BJ (cell line): Measurements from ENCODE around the gene BRF1. TPM values are rescaled to one million over a fixed set of nuclear protein-coding genes. Genes with fewer than 3 reads are reported as not detected.

Experiments used
- CTCF ChIA-PET: fragments of 350-600 bp; formaldehyde crosslinking; extraction: SDS; loops from one replicate; lab custom pipeline; 2021; ENCODE audit warnings: antibody characterized with exemption, inconsistent platforms; lab: Yijun Ruan, JAX
- POLR2A ChIA-PET: fragments of 300-600 bp; sonication (Branson Sonifier 250); formaldehyde crosslinking; extraction: SDS; loops from one replicate; lab custom pipeline; 2021; ENCODE audit warnings: antibody characterized with exemption; lab: Charles Lee
- DNase-seq: peaks from one replicate; pipeline ENCODE4 v3.0.0-alpha.2; 2011; ENCODE audit warnings: low read depth
- H3K27me3 ChIP-seq: 2 replicates; pipeline ENCODE4 v1.6.0; 2011; ENCODE audit warnings: low read length; ENCODE audit not compliant: control insufficient read depth, insufficient read depth
- H3K36me3 ChIP-seq: 2 replicates; pipeline ENCODE4 v1.5.1; 2011; ENCODE audit warnings: low read length; ENCODE audit not compliant: control insufficient read depth, insufficient read depth
- H3K4me3 ChIP-seq: 2 replicates; pipeline ENCODE4 v1.5.1; 2011; ENCODE audit warnings: low read depth, mild to moderate bottlenecking, control low read depth, low read length
- CTCF ChIP-seq: IDR thresholded peaks from 2 replicates; pipeline ENCODE4 v1.5.1; 2011; ENCODE audit warnings: low read depth, mild to moderate bottlenecking, control low read depth, inconsistent platforms, low read length, moderate library complexity; ENCODE audit not compliant: insufficient read depth
- polyA plus RNA-seq: library from polyadenylated mRNA; depleted of rRNA; stranded (reverse); fragments of >200 nt; gene quantifications from 2 replicates; pipeline ENCODE4 v1.2.3, GENCODE V29; 2011

Gene BRF1
- polyA plus RNA-seq, 1 experiment, result 8.2 TPM

GRCh38 chr14:105200074-105200473 lies 100.7 kb downstream of the BRF1 start:
- Histone ChIP-seq H3K36me3 (no peaks in the 10 kb centered on the region), H3K4me3 (no peak overlapping the region), H3K27me3 (peaks cover 4% of the 10 kb centered on the region)
- POLR2A ChIA-PET, result no interaction called here
- TF ChIP-seq CTCF, result no peak
- DNase-seq, result no peak
- CTCF ChIA-PET, result no interaction called here

GRCh38 chr14:105199093-105199492 lies 101.7 kb downstream of the BRF1 start:
- peaks cover 4% of the 10 kb centered on the region for H3K27me3 ChIP-seq
- POLR2A ChIA-PET, result no interaction called here
- H3K4me3 ChIP-seq, result no peak overlapping the region
- no peak for DNase-seq
- H3K36me3 ChIP-seq, result no peaks in the 10 kb centered on the region
- CTCF ChIA-PET, result no interaction called here
- TF ChIP-seq CTCF, result no peak

DNA sequence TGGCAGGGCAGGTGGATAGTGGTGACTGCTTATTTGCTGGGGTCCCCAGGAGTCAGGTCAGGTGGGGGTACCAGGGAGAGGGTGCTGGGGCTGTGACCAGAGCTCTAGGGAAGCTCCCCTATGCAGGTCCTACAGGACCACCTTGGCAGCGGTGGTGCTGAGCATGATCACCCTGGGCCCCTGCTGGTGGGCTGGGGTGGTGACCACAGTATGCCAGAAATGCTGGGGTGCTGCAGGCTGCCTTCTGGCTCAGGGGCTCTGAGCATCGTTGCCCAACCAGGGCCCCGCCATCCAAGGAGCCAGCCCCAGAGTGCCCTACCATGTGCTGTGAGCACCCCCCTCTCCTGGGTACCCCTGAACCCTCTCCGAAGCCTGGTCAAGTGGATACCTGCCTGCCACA lies 102.2 kb downstream of the BRF1 start:
- CTCF ChIA-PET, result no interaction called here
- Histone ChIP-seq H3K4me3 (no peak overlapping the region), H3K36me3 (no peaks in the 10 kb centered on the region), H3K27me3 (peaks cover 4% of the 10 kb centered on the region)
- DNase-seq, result no peak
- POLR2A ChIA-PET, result no interaction called here
- 0 out of 2 replicates have a peak, but pooled peaks have one; percentile 3 for TF ChIP-seq CTCF

GRCh38 chr14:105197211-105197641 lies 103.6 kb downstream of the BRF1 start:
- Histone ChIP-seq H3K36me3 (no peaks in the 10 kb centered on the region), H3K27me3 (peaks cover 4% of the 10 kb centered on the region), H3K4me3 (no peak overlapping the region)
- POLR2A ChIA-PET, result no interaction called here
- peak; percentile 40 for DNase-seq
- no peak for TF ChIP-seq CTCF
- CTCF ChIA-PET, result no interaction called here

DNA sequence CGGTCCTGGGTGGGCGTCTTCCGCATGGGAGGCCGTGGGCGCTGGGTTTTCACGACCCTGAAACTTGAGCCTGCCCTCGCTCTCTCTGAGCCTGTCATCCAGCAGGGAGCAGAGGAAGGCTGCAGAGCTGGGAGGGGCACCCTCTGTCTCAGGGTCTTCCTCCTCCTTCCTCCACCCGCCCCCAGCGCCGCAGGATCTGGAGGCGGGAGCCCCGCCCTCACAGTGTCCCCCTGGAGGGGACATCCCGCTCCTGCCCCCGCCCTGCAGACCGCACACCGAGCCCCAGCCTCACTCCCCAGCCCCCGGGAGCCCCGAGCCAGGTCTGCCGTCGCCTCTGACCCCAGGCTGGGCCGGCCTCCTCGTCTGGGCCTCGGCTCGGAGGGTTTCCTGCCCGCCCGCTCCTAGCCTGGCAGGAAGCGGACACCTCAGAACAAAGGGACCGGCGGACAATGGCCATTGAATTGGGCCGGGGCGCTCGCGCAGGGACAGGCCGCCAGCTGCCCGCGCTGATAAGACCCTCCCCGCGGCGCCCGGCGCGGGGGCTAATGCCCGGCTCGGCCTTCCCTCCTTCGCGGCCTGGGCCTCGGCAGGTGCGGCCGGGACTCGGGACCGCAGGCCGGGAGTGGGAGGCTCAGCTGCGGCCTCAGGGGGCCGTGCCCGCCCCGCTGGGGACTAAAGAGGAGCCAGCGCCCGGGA lies 104.4 kb downstream of the BRF1 start:
- Histone ChIP-seq H3K27me3 (peaks cover 4% of the 10 kb centered on the region), H3K4me3 (no peak overlapping the region), H3K36me3 (no peaks in the 10 kb centered on the region)
- DNase-seq, result no peak
- ChIA-PET CTCF (no interaction called here), POLR2A (no interaction called here)
- no peak for TF ChIP-seq CTCF
